OCI-LY7 (cell line): ENCODE results near the gene ZNF143. TPM values are rescaled to one million over a fixed set of nuclear protein-coding genes. Genes with fewer than 3 reads are reported as not detected.

Source experiments
- BruUV-seq: library from RNA; stranded (reverse); fragments of 400-500 nt; replicated peaks from 2 replicates; lab custom pipeline; 2021; lab: Mats Ljungman, UMichigan
- CTCF ChIA-PET: fragments of 300-600 bp; sonication (Branson Sonifier 250); formaldehyde crosslinking; loops from one replicate; lab custom pipeline; 2022; ENCODE audit warnings: antibody characterized with exemption; ENCODE audit not compliant: unreplicated experiment; lab: Charles Lee
- POLR2A ChIA-PET: fragments of 300-600 bp; sonication (Branson Sonifier 250); formaldehyde crosslinking; loops from one replicate; lab custom pipeline; 2022; ENCODE audit warnings: antibody characterized with exemption; lab: Charles Lee
- DNase-seq: peaks from one replicate; pipeline ENCODE4 v3.0.0-alpha.2; 2015; ENCODE audit warnings: low spot score
- H2AFZ ChIP-seq: fragments of 200-600 bp; sonication (generic), shearing (Covaris generic); 2 replicates; pipeline ENCODE4 v1.6.1; 2014; ENCODE audit warnings: mild to moderate bottlenecking, antibody characterized with exemption, low read length, moderate library complexity
- H3K27ac ChIP-seq: fragments of 200-600 bp; sonication (generic); 2 replicates; pipeline ENCODE4 v1.5.1; 2014; ENCODE audit warnings: mixed run types, low read depth, mild to moderate bottlenecking, moderate library complexity, low read length, inconsistent platforms; ENCODE audit not compliant: poor library complexity, severe bottlenecking
- H3K36me3 ChIP-seq: fragments of 200-600 bp; sonication (generic); 2 replicates; pipeline ENCODE4 v1.6.1; 2014; ENCODE audit warnings: mild to moderate bottlenecking, antibody characterized with exemption, low read length, moderate library complexity, mixed read lengths; ENCODE audit not compliant: insufficient read depth
- H3K4me1 ChIP-seq: fragments of 200-600 bp; sonication (generic); 2 replicates; pipeline ENCODE4 v1.5.1; 2014; ENCODE audit warnings: mild to moderate bottlenecking, low read length; ENCODE audit not compliant: insufficient read depth, poor library complexity, severe bottlenecking
- H3K4me2 ChIP-seq: fragments of 200-600 bp; sonication (generic); 2 replicates; pipeline ENCODE4 v1.6.1; 2014; ENCODE audit warnings: mild to moderate bottlenecking, low read length
- H3K4me3 ChIP-seq: fragments of 200-600 bp; sonication (generic); 2 replicates; pipeline ENCODE4 v1.5.1; 2014; ENCODE audit warnings: mild to moderate bottlenecking, low read depth, low read length; ENCODE audit not compliant: poor library complexity, severe bottlenecking
- H3K79me2 ChIP-seq: fragments of 200-600 bp; sonication (generic); 2 replicates; pipeline ENCODE4 v1.6.1; 2016; ENCODE audit warnings: low read depth, mild to moderate bottlenecking, low read length, moderate library complexity, mixed read lengths; ENCODE audit not compliant: insufficient read depth
- H3K9me2 ChIP-seq: fragments of 200-600 bp; sonication (generic); 2 replicates; pipeline ENCODE4 v1.6.1; 2016; ENCODE audit warnings: mild to moderate bottlenecking, low read length, mixed read lengths; ENCODE audit not compliant: insufficient read depth
- H3K9me3 ChIP-seq: fragments of 200-600 bp; sonication (generic); 2 replicates; pipeline ENCODE4 v1.6.1; 2014; ENCODE audit warnings: mild to moderate bottlenecking, mixed run types, low read length, mixed read lengths
- H4K20me1 ChIP-seq: fragments of 200-600 bp; sonication (generic); 2 replicates; pipeline ENCODE4 v1.6.1; 2014; ENCODE audit warnings: mild to moderate bottlenecking, antibody characterized with exemption, low read length, moderate library complexity, mixed read lengths; ENCODE audit not compliant: insufficient read depth
- EZH2phosphoT487 ChIP-seq: fragments of 200-600 bp; sonication (generic); IDR thresholded peaks from 2 replicates; pipeline ENCODE4 v1.6.1; 2018; ENCODE audit warnings: low read depth, borderline replicate concordance, mild to moderate bottlenecking, mixed run types, antibody characterized with exemption, low read length, moderate library complexity, mixed read lengths
- intact Hi-C: fragments of 100-400 bp; cut with micrococcal nuclease; formaldehyde crosslinking; loops from one replicate; pipeline ENCODE4 v1.10.0; 2022; ENCODE audit not compliant: unreplicated experiment
- total RNA-seq, 2 experiments: library from RNA; depleted of rRNA in 1 of 2; stranded (reverse); fragments of >200 nt in 1 of 2; shearing (Covaris generic) in 1 of 2; gene quantifications; 2 replicates each; pipeline ENCODE4 v1.2.3, GENCODE V29; 2014 to 2022
- TF ChIP-seq, protein P1 (sequence below): fragments of 200-600 bp; sonication (generic); conservative IDR thresholded peaks from 2 replicates; pipeline ENCODE4 v1.5.1; 2014; ENCODE audit warnings: mild to moderate bottlenecking, antibody characterized with exemption, low read length, moderate library complexity, mixed read lengths

Gene ZNF143
- total RNA-seq, 2 experiments from 2014 or later = 25.0 to 28.4 TPM

DNA sequence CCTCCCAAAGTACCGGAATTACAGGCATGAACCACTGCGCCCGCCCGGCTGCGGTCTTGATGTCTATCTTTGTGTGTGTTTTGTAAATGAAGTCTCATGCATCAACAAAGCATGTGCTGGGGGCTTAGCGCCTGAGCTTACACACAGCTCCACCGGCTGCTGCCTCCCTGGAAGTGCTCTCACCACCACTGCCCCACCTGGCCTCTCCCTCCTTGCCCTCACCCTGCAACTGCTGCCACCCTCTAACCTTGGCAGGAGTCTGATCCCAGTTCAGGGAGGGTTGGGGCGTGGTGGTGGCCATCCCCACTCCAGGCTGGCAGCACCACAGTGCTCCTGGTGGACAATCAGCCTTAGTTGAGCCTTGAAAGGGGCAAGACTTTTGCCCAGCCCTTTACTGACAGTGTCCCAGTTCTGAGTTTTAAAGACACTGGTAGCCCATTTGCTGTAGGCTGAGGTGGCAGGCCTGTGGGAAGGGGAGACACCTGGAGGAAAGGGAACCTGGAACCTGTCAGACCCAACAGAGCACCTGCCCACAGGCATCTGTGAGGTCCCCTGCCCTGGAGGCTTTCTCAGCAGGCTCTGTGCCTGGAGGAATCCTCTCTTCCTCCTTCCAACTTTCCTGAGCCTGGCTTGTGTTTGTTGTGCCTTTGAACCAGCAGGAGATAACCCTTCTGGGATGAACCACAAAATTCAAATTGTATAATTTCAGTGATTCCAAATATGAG, 70.3 kb downstream of the ZNF143 start:
- ChIA-PET POLR2A (no interaction called here), CTCF (no interaction called here)
- Histone ChIP-seq H3K27ac (no peak overlapping the region), H3K9me2 (no peaks in the 10 kb centered on the region), H3K4me1 (peaks cover 12% of the 10 kb centered on the region), H3K4me3 (no peak overlapping the region), H3K79me2 (no peaks in the 10 kb centered on the region), H4K20me1 (no peaks in the 10 kb centered on the region), H3K36me3 (peaks cover 11% of the 10 kb centered on the region; the same call in 1 of the 2 replicates), H3K9me3 (no peaks in the 10 kb centered on the region), H2AFZ (no peak overlapping the region), H3K4me2 (no peak overlapping the region)
- TF ChIP-seq, protein P1, sequence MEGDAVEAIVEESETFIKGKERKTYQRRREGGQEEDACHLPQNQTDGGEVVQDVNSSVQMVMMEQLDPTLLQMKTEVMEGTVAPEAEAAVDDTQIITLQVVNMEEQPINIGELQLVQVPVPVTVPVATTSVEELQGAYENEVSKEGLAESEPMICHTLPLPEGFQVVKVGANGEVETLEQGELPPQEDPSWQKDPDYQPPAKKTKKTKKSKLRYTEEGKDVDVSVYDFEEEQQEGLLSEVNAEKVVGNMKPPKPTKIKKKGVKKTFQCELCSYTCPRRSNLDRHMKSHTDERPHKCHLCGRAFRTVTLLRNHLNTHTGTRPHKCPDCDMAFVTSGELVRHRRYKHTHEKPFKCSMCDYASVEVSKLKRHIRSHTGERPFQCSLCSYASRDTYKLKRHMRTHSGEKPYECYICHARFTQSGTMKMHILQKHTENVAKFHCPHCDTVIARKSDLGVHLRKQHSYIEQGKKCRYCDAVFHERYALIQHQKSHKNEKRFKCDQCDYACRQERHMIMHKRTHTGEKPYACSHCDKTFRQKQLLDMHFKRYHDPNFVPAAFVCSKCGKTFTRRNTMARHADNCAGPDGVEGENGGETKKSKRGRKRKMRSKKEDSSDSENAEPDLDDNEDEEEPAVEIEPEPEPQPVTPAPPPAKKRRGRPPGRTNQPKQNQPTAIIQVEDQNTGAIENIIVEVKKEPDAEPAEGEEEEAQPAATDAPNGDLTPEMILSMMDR = no peak
- no peak for TF ChIP-seq EZH2phosphoT487
- intact Hi-C loops = no loop called here
- no peak for DNase-seq
- BruUV-seq = no TSS peak

DNA sequence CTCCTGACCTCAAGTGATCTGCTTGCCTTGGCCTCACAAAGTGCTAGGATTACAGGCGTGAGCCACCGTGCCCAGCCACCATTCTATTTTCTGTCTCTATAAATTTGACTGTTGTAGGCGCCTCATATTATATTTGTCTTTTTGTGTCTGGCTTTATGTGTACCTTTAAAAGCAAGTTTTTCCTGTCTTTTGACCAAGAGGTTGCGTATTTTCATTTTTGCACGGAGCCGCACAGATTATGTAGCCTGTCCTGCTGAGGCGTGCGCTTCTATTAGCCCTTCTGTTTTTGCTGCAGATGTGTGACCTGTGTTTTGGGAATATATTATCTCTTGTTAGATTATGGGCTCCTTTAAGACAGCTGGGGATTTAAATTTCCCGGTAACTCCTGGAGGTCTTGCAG, 72.2 kb downstream of the ZNF143 start:
- ChIA-PET POLR2A (no interaction called here), CTCF (no interaction called here)
- Histone ChIP-seq H3K9me2 (no peaks in the 10 kb centered on the region), H3K27ac (no peak overlapping the region), H3K36me3 (0 out of 2 replicates have a peak, but pooled peaks cover under 1% of the 10 kb centered on the region), H3K4me1 (peaks cover 12% of the 10 kb centered on the region), H2AFZ (no peak overlapping the region), H3K79me2 (no peaks in the 10 kb centered on the region), H4K20me1 (no peaks in the 10 kb centered on the region), H3K4me2 (no peak overlapping the region), H3K9me3 (no peaks in the 10 kb centered on the region), H3K4me3 (no peak overlapping the region)
- DNase-seq = no peak
- TF ChIP-seq, protein P1 = no peak
- TF ChIP-seq EZH2phosphoT487 = no peak
- intact Hi-C loops = no loop called here
- BruUV-seq = no TSS peak
